Measurements from ENCODE around the gene MPV17.

The MPV17 gene

DNA sequence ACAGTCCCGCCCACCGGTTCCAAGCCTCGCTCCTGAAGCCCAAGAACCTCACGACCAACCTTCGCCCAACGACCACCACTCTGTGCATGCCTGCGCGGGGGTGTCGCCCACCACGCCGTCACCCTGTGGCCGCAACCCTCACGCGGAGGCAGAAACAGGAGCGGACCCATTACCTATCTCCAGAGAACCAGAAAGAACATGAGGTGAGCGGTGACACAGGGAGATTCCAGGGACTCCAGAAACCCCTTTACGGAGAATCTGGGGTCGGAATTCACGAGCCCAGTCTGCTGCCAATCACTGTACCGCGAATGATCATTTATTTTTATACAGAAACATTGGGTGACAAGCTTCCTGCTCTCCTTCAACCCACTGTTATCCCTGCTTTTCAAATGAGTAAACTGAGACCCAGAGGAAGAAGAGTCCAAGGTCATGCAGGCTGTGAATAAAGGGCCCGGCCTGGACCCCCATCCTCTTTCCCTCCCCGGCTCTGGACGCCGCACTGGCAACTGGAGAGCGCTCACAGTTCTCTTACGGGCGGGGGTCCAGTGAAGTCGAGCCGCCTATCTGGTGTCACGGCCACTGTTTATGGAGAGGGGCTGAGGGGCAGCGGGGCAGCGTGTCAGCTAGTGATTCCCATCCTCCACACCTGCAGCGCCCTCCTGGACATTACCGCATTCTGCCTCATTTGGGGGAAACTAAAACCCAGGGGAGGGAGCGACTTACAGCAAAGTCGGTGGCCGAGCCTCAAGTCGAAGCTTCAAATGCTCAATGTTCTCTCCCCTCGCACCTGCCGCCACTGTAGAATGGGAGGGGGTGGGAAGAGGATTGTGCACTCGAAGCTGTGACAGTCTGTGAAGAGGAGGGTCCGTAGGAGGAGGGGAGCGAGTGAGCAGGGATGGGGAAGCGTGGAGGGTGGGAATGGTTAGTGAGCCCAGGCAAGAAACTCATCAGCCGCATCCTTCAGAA lies 59.3 kb downstream of the MPV17 start:
- DNase-seq = no peak

DNA sequence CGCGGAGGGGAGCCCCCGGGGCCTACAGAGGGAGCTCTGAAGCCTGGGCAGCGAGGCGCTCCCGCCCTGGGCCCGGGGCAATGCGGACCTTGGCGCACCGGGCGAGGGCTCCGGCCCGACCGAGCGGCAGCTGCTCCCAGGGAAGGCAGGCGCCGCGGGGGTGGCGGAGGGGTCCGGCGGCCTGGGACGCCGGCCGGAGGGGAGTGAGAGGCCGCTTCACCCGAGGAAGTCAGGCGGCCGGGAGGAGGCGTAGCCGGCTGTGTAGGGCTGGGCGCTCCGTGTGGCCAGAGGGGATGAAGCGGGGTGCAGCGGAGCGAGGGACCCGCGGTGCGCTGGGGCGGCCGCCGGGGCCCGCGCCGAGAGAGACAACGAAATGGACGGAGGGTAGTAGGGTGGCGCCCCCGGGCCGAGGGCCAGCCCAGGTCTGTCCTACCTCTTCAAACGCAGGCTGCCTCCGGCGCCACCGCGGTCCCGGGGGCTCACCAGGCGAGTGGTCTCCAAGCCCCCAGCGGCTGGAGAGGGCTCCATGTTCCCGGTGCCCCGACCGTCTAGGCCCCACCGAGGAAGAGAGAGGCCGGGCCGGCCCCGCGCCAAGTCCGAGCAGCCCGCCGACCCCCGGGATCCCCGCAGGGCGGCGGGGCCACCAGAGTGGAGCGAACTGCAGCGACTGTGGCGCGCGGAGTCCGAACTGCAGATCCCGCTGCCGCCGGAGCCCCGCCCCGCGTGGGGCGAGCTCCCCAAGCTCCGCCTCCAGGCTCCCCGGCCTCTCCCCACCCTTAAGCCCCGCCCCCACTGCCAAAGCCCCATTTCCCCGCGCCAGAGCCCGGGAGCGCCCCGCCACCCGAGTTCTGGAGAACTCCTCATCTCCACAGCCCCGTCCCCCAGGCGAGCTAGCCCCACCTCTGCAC lies 60.3 kb downstream of the MPV17 start, which contains the start of gene SLC30A3:
SLC30A3 (minus strand) TSS at position 669 of the 908 bp plus-strand sequence; CDS start at position 528, 141 bp downstream.
- DNase-seq = peak; percentile 77

DNA sequence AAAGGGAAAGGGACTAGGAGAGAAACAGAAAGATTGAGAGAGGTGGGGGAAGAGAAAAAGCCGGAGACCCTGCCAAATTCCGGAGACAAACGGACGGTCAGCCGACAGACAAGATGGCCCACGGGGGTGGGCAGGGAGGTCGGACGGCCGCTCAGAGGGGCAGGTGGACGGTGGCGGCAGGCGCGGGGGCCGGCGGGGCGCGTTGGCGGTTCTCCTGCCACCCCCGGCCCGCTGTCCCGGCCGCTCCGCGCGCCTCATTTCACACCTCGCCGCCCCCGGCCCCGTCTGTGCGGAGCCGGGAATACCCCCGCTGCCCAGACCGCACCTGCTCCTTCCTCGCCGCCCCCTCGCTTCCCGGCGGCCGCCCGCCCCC lies 61.0 kb downstream of the MPV17 start:
- no peak for DNase-seq

DNA sequence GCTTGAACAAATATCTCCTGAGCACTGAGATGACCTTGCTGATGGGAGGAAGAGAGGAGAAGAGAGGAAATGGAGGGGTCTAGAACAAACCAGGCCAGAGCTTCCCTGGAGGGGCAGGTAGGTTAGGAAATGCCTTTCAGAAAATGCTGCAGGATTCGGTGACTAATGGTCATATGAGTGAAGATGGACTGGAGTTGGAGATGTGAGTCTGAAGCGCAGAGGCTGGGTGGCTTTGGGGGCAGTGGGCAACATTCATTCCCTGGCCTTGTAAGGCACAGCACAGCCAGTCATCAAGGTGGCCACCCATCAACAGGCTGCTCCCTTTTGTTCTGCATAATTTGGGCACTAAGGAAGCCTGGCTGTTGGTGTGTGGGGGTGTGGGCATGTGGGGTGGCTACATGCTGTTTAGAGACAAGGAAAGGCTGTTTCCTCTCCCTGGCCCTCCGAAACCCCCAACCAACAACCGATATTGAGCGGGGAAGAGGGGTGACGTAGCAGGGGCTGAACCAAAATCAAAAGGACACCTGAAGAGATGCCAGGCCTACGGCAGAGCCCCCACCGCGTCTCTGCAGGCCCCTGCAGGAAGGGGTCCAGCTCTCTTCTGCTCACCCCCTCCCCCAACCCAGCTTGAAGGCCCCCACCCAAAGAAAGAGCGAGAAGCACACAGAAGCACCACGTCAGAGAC lies 61.5 kb downstream of the MPV17 start:
- DNase-seq = no peak
